HK-2 (cell line): Measurements from ENCODE around the gene PHOSPHO1.
A peak's percentile ranks its signal among the peaks of the same experiment; 100 is the strongest.
"Not testable (repeated sequence)": the region's sequence is repeated elsewhere in the genome, so short reads cannot be mapped to it uniquely, and the experiment has no call there.

Experiments used
- DNase-seq: peaks from one replicate; pipeline ENCODE4 v3.0.0-alpha.2; 2018; ENCODE audit not compliant: unreplicated experiment

PHOSPHO1 gene

GRCh38 chr17:49193513-49194296 lies 36.9 kb downstream of the PHOSPHO1 start:
- peak; percentile 96 for DNase-seq

- peak; percentile 96 for DNase-seq
Measured at GRCh38 chr17:49191917-49192741, 38.5 kb downstream of the PHOSPHO1 start.

GRCh38 chr17:49191409-49191916 lies 39.1 kb downstream of the PHOSPHO1 start:
- no peak for DNase-seq

GRCh38 chr17:49190932-49191331 lies 39.7 kb downstream of the PHOSPHO1 start:
- no peak for DNase-seq

GRCh38 chr17:49187301-49187700 lies 43.3 kb downstream of the PHOSPHO1 start:
- DNase-seq, result no peak

- not testable (repeated sequence) for DNase-seq
Measured at GRCh38 chr17:49185381-49185780, 45.2 kb downstream of the PHOSPHO1 start.

- DNase-seq, result not testable (repeated sequence)
Measured at GRCh38 chr17:49184522-49184921, 46.1 kb downstream of the PHOSPHO1 start.

- no peak for DNase-seq
Measured at GRCh38 chr17:49183801-49184200, 46.8 kb downstream of the PHOSPHO1 start.

- no peak for DNase-seq
Measured at GRCh38 chr17:49183341-49183740, 47.2 kb downstream of the PHOSPHO1 start.

- DNase-seq, result no peak
Measured at GRCh38 chr17:49180998-49181635, 49.5 kb downstream of the PHOSPHO1 start.

GRCh38 chr17:49180303-49180702 lies 50.3 kb downstream of the PHOSPHO1 start:
- peak; percentile 54 for DNase-seq

GRCh38 chr17:49175978-49176377 lies 54.6 kb downstream of the PHOSPHO1 start:
- not testable (repeated sequence) for DNase-seq
